Fibroblast of skin of right biceps (primary cell): ENCODE measurements around the gene CACNA1S.

Experiments
- DNase-seq: peaks from one replicate; pipeline ENCODE4 v3.0.0-alpha.2; 2013

Gene CACNA1S

DNA sequence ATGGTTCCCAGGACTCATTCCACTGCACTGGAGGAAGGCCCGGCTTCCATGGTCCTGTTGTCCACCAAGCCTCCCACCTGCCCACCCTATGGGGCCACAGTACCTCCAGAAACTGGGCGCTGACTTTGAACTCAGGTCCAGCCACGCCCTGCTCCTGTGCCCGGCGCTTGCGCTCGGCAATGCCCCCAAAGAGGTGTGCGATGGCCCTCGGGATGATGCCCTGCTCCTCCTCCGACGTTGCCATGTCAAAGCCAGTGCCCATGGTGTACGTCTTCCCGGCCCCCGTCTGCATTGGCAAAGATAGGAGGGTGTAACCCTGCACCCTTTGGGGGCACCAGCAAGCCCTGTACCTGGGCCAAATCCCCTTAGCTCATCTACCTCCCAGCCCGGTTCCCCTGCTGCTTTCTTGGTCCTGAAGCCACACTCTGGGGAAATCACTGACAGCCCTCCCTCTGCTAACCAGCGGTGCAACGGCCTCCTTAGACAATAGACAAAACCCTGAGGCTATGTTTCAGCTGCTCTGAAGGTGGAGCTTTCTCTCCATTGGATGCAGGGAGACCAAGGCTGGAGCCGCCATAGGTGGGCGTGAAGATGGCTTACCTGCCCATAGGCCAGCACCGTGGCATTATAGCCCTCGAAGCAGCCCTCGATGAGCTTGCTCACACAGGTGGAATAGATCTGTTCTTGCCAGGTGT lies 103.4 kb downstream of the CACNA1S start:
- DNase-seq, result no peak

DNA sequence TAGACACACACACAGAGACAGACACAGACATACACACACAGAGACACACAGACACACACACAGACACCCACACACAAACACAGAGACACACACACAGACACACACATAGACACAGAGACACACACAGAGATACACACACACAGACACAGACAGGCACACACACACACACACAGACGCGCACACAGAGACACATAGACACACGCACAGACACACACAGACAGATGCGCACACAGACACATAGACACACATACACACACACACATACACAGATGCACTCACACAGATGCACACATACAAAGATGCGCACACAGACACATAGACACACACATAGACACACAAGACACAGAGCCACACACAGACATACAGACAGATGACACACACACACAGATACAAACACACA lies 104.7 kb downstream of the CACNA1S start:
- no peak for DNase-seq

DNA sequence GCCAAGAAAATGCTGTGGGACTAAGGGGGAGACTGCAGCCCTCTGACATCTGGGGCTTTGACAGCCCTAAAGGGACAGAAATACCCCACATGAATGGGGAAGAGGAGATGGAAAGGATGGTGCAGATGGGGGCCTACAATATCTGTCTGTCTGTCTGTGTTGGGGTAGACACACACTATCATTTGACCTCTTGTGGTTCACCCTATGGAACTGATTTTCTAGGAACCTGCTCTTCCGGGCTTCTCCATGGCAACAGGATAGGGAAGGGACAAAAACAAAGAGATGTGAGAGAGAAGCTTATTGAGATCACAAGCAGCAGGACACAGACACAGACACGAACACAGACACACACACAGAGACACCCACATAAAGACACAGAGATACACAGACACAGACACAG lies 105.8 kb downstream of the CACNA1S start:
- no peak for DNase-seq

DNA sequence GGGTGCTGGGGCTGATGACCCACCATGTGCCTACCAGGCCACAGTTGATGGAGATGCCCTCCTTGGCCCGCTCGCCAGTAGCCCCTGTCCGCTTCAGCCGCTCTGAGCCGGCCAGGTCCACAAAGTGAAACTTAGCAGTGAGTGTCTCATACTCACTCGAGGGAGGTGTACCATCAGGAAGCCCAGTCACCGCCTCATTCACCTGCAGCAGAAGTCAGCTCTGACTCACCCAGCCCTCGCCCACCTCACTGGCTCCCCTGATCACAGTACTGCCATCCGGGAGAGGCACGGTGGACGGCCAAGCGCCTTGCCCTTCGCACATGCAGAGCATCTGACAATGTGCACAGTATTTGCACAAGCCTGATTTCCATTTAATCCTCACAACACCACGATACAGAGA lies 107.5 kb downstream of the CACNA1S start:
- no peak for DNase-seq

DNA sequence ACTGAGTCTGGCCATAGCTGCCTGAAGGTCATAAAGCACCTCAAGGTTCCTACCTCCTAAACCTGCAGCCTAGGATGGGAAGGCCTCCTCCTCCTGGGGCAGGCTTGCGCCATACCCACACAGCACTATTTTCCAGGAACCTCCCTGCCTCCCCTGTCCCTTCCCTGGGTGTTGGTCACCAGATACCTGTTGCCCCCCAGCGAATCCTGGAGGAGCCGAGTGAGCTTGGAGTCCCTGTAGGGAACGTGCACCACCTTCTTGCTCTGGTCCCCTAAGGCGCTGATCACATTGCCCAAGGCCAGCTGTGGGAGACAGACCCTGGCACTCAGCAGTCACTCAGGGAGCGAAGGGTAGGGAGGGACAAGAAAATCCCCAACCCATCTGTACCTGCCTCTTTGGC lies 108.1 kb downstream of the CACNA1S start:
- no peak for DNase-seq

DNA sequence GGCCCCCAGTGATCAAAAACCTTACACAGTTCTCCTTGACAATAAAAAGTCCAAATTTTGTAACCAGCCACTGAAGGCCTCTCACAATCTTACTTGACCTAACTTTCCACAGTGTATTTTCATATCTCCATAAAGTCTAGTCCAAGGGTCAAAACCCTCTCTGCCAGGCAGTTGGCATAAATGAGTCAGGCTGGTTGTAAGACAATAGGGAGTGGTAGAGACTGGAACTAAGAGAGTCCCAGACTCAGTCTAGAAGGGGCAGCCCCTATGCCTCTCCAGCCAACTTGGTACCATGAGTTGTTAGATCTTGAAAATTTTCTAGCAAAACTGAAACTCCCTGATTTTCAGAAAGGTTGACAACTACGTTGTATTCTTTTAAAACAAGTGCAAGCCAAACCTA lies 109.7 kb downstream of the CACNA1S start:
- no peak for DNase-seq

DNA sequence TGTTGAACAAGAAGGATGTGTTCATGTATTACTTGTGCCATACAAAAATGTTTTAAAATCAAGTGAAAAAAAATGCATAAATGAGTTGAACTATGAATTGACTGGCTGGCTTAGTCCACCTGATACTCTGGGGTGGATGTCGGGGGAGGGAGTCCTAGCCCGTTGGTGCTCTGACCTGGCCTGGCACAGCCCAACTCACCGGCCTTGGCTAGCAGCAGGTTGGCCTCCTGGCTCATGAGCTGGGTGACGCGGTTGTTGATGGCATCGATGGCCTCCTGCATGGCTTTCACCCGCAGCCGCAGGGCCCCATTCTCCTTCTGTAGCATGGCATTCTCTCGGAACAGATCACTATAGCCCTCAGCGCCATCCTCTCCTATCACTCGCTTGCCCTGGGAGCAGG lies 110.3 kb downstream of the CACNA1S start:
- no peak for DNase-seq

DNA sequence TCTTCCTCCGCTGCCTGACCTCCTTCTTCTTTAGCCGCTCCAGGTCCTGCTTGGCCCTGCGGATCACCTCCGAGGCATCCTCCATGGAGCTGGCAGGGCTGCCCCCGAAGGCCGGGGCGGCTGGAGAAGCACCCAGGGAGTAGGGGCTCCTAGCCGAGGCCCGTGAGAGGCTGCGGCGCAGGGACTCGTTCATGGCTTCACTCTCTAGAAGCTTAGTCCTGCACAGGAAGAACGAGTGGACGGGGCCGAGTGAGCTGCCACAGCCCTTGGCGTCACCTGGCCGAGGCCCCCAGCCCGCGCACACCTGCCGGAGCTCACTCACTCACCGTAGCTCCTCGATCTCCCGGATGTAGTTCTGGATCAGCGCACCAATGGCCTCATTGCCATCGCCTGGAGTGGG lies 111.8 kb downstream of the CACNA1S start:
- no peak for DNase-seq

DNA sequence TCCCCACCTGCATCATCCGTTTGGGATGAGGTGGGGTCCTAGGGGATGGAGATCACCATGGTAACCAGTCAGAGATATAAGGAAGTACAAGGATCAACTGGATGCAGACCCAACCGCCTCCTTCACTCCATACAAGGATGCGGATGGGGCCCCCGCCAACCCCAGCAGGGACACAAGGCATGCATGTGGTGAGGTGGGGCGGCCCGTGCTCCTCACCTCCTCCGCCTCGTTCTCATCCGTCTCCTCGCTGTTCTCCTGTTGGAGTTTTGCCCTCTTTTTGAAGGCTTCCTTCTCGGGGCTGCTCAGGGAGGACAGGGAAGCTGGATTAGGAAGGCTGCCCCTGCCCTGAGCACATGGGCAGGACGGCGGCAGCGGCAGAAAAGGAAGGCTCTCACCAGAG lies 112.6 kb downstream of the CACNA1S start:
- DNase-seq, result no peak

DNA sequence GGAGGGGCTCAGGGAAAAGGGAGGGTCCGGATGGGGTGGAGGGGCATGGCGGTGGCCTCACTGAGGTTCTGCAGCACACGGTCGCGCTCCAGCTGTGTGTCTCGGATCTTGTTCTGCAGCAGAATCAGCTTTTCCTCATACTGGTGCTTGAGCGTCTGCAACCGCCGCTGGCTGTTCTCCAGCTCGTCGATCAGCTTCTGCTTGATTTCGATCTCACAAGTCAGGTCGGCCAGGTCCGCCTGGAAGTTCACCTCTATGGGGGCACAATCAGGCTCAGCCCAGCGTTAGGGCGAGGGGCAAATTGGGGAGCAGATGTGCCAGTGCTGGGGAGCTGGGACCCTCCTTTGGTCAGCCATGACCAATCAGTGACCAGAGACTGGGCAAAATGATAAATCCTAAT lies 113.9 kb downstream of the CACNA1S start:
- DNase-seq, result no peak

DNA sequence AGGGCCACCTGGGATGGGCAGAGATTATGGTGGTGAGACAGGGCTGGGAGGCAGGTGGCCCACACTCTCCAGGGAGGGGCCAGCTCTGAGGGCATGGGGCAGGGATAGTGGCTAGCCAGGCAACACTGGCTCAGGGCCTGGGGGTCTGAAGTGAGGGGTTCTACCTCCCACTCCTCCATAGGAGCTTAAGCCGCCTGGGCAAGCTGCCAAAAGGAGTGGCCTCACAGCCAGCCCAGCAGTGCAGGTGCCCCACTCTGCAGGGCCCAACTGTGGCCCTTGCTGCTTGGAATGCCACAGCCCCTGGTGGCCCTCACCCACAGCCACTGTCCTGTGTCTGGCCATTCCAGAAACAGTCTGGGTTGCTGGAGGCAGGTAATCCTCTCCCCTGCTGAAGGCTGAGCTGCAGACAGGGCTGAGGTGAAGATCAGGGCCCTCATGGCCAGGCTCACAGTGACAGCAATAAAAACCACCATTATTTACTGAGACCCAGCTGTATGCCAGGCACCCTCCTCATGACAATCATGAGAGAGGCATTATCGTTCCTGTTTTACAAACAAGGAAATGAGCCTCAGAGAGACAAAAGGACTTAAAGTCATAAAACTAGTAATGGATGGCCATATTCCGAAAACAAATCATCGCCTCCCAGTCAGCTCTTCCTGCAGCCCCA lies 119.7 kb downstream of the CACNA1S start:
- DNase-seq, result no peak

DNA sequence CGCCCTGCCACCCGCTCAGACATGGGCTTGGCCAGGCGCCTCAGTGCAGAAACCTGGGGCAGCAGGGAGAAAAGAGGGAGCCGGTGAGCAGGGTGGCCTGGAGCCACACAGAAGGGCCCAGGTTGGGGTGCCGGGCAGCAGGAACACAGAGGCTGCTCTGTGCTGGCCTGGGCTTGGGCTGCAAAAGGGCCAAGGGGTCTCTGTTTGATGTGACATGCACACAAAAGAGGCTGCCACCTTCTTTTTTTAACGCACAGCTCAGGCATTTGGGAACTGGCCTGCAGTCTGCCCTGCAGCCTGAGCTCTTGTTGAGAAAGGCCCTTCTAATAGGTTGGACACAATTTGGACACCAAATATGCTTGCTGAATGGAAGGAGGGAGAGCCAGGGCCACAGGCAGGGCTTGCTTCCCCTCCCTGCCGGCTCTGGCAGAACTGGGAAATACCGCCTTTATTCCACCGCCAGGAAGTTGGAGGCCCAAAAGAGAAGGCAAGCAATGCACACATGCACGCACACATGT lies 121.1 kb downstream of the CACNA1S start:
- DNase-seq, result no peak

DNA sequence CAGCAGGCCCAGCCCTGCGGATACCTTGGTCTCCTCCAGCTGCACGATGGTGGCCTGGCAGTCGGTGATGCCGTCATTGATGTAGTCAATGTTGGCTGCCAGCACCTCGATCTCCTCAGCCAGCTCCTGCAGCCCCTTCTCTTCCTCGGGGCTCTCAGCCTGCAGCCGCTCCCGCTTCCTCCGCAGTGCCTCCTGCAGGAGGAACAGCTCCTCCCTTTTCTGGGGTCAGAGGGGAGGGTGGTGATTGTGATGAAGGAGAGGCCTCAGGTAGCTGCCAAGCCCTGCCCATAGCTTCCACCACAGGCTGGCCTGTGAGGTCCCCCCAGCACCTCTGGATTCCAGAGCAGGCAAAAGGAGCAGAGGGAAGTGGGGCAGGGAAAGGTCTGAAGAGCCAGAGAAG lies 122.1 kb downstream of the CACNA1S start:
- DNase-seq, result no peak
